C4-2B (cell line): Measurements from ENCODE around the gene FCHSD2.

Experiments used
- ZFX ChIP-seq: fragments of 450-650 bp; IDR thresholded peaks from 2 replicates; pipeline ENCODE4 v1.6.1; 2017
- TF ChIP-seq, protein P1 (sequence below): fragments of 450-650 bp; conservative IDR thresholded peaks from 2 replicates; pipeline ENCODE4 v1.5.1; 2017; ENCODE audit warnings: mild to moderate bottlenecking

DNA sequence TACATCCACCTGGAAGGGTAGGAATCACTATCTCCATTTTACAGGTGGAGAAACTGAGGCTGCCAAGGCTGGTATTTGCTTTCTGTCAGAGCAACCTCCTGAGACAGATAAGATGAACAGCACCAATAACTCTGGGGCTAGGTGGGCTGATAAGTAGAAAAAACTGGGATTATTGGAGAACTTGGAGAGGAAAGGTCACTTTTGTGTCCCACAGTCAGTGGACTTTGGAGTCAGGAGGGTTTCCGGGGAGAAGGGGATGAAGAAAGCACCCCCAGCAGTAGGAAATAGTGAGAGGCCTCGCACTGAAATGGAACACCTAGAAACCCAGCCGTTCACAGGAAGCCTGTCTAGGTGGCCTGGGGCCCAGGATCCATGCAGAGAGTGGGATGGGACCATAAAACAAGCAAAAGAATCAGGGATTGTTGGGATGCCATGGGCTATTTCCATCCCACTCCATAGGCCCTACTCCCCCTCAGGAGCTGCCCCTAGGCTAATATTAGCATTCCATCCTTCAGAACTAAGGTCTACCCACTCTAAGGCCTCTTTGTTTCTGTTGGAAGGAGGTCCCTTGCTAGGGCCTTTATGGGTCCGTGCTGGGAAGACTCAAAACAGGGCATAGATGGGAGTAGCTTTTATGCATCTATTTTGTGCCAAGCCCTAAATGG, 31.0 kb upstream of the FCHSD2 start:
- TF ChIP-seq, protein P1, sequence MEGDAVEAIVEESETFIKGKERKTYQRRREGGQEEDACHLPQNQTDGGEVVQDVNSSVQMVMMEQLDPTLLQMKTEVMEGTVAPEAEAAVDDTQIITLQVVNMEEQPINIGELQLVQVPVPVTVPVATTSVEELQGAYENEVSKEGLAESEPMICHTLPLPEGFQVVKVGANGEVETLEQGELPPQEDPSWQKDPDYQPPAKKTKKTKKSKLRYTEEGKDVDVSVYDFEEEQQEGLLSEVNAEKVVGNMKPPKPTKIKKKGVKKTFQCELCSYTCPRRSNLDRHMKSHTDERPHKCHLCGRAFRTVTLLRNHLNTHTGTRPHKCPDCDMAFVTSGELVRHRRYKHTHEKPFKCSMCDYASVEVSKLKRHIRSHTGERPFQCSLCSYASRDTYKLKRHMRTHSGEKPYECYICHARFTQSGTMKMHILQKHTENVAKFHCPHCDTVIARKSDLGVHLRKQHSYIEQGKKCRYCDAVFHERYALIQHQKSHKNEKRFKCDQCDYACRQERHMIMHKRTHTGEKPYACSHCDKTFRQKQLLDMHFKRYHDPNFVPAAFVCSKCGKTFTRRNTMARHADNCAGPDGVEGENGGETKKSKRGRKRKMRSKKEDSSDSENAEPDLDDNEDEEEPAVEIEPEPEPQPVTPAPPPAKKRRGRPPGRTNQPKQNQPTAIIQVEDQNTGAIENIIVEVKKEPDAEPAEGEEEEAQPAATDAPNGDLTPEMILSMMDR: no peak
- TF ChIP-seq ZFX: no peak
